PFSK-1 (cell line): ENCODE measurements around the gene CEP78.

Source experiments
- FOXP2 ChIP-seq: optimal IDR thresholded peaks from 2 replicates; pipeline ENCODE3; 2011; ENCODE audit warnings: borderline replicate concordance, control low read depth, inconsistent platforms; ENCODE audit not compliant: insufficient read depth; ENCODE audit errors: extremely low read length, extremely low read depth
- POLR2AphosphoS5 ChIP-seq: IDR thresholded peaks from 2 replicates; pipeline ENCODE4 v1.6.1; 2012; ENCODE audit warnings: low read depth, mild to moderate bottlenecking, control low read depth, low read length, moderate library complexity
- REST ChIP-seq, 2 experiments: IDR thresholded peaks; 2 replicates each; pipeline versions ENCODE4 v1.6.1 to v1.8.0; 2011 to 2012; ENCODE audit warnings: low read depth in 2 of 2, low read length in 2 of 2, control low read depth in 1 of 2, inconsistent platforms in 1 of 2, mild to moderate bottlenecking in 1 of 2, moderate library complexity in 1 of 2; ENCODE audit not compliant: insufficient read depth in 1 of 2
- SIN3A ChIP-seq: IDR thresholded peaks from 2 replicates; pipeline ENCODE4 v1.6.1; 2012; ENCODE audit warnings: mild to moderate bottlenecking, low read length, moderate library complexity, borderline replicate concordance; ENCODE audit not compliant: insufficient read depth
- TAF1 ChIP-seq: IDR thresholded peaks from 2 replicates; pipeline ENCODE4 v1.6.1; 2012; ENCODE audit warnings: low read length, control low read depth, borderline replicate concordance; ENCODE audit not compliant: insufficient read depth

CEP78 gene

GRCh38 chr9:78236551-78236910 is 656 bp downstream of the CEP78 start:
- TF ChIP-seq FOXP2 (no peak), SIN3A (no peak), TAF1 (no peak), POLR2AphosphoS5 (no peak), REST (IDR thresholded peaks at IDR 0.05; ENCODE audit: insufficient read depth in 1 of 2, low read depth in 2 of 2, low read length in 2 of 2) (no peak)

- no peak for TF ChIP-seq POLR2AphosphoS5
- no peak for TF ChIP-seq SIN3A
- no peak for TF ChIP-seq TAF1
- no peak for TF ChIP-seq REST (IDR thresholded peaks at IDR 0.05; ENCODE audit: insufficient read depth in 1 of 2, low read depth in 2 of 2, low read length in 2 of 2)
- TF ChIP-seq FOXP2: no peak
Measured at GRCh38 chr9:78238046-78239038, 2.5 kb downstream of the CEP78 start.

- no peak for TF ChIP-seq SIN3A
- no peak for TF ChIP-seq POLR2AphosphoS5
- TF ChIP-seq TAF1: no peak
- TF ChIP-seq FOXP2: no peak
- TF ChIP-seq REST (IDR thresholded peaks at IDR 0.05; ENCODE audit: insufficient read depth in 1 of 2, low read depth in 2 of 2, low read length in 2 of 2): no peak
Measured at GRCh38 chr9:78239506-78239905, 3.6 kb downstream of the CEP78 start.

GRCh38 chr9:78242041-78242440 is 6.2 kb downstream of the CEP78 start:
- TF ChIP-seq FOXP2: no peak
- no peak for TF ChIP-seq TAF1
- no peak for TF ChIP-seq REST (IDR thresholded peaks at IDR 0.05; ENCODE audit: insufficient read depth in 1 of 2, low read depth in 2 of 2, low read length in 2 of 2)
- no peak for TF ChIP-seq SIN3A
- no peak for TF ChIP-seq POLR2AphosphoS5

GRCh38 chr9:78243130-78243529 is 7.3 kb downstream of the CEP78 start:
- TF ChIP-seq REST (IDR thresholded peaks at IDR 0.05; ENCODE audit: insufficient read depth in 1 of 2, low read depth in 2 of 2, low read length in 2 of 2): no peak
- no peak for TF ChIP-seq POLR2AphosphoS5
- no peak for TF ChIP-seq TAF1
- TF ChIP-seq SIN3A: no peak
- no peak for TF ChIP-seq FOXP2
